NOMO-1 treated with dmso at 0.1 percent for 144 hours (cell line): ENCODE measurements around the gene LRRC34.

Experiments used
- DNase-seq: peaks from one replicate; lab custom pipeline; 2025; ENCODE audit not compliant: unreplicated experiment; lab: John Stamatoyannopoulos, UW

The LRRC34 gene

DNA sequence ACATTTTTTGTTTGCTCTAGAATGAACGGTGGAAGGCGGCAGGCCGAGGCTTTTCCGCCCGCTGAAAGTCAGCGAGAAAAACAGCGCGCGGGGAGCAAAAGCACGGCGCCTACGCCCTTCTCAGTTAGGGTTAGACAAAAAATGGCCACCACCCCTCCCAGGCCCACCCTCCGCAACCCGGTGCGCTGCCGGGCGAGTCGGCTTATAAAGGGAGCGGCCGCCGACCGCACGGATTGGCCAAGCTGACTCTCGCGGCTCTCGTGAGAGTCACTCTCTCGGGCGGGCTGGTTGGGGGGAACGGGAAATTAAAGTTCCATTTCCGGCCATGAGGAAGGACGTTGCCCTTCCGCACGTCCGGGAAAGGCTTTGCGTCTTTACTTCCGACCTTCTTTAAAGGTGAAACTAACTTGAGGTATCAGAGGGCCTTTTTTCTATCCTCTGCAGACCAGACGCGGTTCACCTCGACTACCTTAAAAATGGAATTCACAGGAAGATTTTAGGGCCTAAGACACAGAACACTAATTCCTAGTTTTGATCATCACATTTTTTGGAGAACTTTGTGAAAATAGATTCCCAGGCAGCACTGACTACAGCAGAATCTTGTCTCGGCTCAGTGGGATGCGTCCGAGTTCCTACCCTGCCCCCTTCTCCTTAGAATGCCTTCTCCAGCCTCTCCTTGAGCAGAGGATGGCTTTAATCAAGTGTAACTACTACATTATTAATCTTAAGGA, 47.7 kb downstream of the LRRC34 start, which contains the start of gene TERC:
TERC (minus strand) TSS at position 179 of the 731 bp plus-strand sequence.
- DNase-seq: peak; percentile 86

DNA sequence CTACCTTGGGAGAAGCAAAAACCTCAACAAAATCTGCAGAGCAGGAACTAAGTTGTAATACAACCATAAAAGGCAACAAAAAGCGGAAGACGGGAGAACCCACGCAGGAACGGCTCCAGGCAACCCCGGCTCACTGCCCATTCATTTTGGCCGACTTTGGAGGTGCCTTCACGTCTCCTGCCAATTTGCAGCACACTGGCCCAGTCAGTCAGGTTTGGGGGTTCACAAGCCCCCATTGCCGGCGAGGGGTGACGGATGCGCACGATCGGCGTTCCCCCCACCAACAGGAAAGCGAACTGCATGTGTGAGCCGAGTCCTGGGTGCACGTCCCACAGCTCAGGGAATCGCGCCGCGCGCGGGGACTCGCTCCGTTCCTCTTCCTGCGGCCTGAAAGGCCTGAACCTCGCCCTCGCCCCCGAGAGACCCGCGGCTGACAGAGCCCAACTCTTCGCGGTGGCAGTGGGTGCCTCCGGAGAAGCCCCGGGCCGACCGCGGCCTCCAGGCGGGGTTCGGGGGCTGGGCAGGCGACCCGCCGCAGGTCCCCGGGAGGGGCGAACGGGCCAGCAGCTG, 48.3 kb downstream of the LRRC34 start:
- peak; percentile 94 for DNase-seq

DNA sequence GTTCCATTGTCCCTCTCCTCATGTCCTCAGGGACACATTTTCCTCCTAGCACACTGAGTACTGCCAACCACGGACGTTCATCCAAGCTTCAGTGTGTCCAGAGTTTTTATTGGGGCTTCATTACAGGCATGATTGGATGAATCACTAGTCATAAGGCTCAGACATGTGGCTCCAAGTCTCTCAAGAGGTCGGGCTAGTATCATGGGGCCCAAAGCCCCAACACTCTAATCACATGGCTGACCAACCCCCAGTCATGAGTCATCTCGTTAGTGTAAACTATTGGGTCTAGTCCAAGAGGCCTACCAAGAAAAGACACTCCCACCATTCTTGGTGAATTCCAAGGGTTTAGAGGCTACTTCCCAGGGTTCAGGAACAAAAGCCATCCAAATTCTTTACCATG, 52.2 kb downstream of the LRRC34 start:
- no peak for DNase-seq

DNA sequence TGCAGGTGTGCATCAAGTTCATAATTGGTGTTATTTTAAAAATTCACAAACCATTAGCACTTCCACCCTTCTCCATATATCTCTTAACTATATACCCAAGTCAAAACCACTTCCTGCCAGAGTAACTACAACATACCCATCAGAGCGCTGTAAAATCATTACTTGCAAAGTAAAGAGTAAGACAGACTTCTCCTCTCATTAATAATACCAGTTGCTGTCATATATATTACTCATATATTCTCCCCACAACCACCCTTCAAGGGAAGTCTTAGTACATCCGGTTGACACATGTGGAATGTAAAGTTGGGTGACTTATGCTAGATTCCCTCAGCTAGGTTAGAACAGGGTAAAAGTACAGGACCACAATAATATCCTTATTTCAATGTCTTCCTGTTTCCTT, 53.4 kb downstream of the LRRC34 start:
- peak; percentile 14 for DNase-seq

- no peak for DNase-seq
Observed at GRCh38 chr3:169758359-169758994, 54.2 kb downstream of the LRRC34 start.

GRCh38 chr3:169755488-169755887, 57.2 kb downstream of the LRRC34 start:
- no peak for DNase-seq

DNA sequence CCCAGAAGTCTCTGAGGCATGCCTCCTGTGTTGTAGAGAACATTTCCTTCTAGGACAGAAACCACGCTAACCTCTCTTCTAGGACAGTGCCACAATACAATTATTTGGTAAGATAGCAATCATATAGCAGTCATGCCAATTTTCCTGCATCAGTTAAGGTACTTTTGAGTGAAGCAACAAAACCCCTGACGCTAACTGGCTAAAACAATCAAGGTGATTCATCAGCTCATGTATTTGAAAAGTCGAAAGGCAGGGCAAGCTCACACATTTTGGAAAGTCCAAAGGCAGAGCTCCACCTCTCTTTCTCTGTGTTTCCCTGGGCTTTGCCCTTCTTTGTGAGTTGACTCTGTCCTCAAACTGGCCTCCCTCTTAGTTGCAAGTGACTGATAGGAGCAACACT, 58.0 kb downstream of the LRRC34 start:
- no peak for DNase-seq

DNA sequence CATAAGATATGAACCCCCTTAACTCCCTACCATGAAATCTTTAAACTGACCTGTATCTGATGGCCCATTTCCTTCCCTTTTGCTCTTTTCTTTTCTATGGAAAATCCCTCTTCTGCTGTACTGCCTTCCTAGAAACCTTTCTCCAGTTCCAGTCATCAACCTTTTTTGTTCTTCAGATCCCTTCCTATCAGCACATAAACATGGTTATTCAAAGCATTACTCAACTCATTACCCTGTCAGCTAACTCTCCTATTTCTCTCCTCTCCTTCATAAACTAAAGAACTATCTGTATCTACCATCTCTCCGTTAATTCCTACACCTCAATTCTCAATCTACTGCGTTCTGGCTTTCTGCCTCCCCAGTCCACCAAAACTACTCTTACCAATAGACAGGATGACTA, 60.8 kb downstream of the LRRC34 start:
- DNase-seq: no peak

DNA sequence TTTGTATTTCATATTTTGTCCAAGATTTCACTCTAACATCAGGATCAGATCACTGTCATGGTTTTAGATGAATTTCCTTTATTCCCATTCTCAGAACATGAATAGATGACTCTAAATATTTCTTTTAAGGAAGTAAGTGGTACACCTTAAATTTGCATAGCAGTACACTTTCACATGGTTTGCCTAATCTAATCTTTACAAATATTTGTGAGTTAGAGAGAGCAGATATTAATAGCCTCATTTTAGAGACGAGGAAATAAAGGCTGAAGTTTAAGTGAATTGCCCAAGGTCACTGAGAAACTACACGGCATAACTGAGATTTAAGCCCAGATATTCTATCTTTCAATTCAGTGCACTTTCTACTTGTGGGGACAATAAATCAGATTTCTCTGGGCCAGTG, 62.0 kb downstream of the LRRC34 start:
- DNase-seq: no peak

DNA sequence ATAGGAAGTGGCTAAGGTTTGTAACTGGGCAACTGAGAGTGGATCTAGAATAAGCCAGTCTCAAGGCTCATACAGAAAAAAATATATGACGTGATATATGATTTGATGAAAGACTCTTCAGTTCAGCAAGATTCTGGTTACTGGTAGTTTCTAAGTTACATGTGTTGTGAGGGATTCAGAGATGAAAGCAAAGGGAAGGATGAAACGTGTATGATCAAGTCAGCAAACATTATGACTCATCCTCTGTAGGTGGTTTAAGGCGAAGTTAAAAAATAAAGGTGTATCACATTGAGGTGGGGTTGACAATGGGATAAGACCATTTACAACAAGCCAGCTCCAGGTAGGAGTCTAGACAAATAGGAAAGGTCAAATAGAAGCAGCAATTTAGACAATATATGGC, 64.0 kb downstream of the LRRC34 start:
- no peak for DNase-seq

DNA sequence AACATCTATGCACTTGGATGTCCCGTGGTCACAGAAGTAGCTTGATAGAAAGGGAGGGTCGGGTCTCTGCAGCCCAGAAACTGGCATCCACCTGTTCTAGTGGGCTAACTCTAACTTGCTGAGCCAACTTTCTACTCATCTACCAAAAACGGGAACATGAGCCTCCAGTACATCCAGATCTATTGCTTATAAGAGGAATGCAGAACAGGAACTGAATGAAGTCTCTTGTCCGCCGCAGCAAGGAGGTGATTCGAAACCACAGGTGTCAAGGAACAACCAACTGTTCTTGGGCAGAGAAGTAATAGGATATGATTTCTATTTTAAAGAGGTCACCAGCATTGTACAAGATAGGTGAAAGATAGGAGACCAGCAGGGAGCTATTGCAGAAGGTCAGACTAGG, 65.8 kb downstream of the LRRC34 start:
- DNase-seq: no peak

DNA sequence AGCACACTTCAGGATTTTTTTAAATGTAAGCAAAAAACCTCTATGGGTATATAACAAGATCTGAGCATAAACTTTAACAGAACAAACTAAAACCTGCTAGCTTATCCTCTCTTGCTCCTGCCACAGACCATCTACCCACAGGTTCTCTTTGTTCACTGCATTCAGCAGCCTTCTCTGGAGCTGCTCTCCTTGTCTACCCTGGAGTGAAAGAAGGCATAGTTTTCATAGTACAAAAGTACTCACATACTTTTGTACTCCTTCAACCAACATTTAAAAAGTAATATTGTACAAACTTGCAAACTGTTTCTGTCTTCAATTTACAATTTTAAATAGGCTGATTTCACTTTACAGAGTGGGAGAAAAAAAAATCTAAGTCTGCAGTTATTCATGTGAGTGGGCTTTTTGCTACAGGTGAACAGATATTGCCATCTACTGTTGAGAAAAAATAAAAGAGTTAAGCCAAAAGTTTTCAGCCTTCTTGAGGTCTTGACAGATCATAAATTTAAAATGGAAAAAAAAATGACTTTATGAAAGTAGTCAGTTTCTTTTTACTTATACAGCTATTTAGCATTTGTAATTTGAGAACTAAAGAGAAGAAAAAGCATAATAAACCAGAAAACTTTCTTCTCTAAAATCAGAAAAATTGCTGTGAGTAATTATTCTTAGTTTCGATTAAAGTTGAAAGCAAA, 68.2 kb downstream of the LRRC34 start:
- no peak for DNase-seq
